ENCODE data around the gene PPP6R3. TPM values are rescaled to one million over a fixed set of nuclear protein-coding genes. Genes with fewer than 3 reads are reported as not detected.
"Not testable (repeated sequence)": the region's sequence is repeated elsewhere in the genome, so short reads cannot be mapped to it uniquely, and the experiment has no call there.

PPP6R3 gene
- total RNA-seq, 2 experiments from 2014 or later = 84.7 to 87.0 TPM

DNA sequence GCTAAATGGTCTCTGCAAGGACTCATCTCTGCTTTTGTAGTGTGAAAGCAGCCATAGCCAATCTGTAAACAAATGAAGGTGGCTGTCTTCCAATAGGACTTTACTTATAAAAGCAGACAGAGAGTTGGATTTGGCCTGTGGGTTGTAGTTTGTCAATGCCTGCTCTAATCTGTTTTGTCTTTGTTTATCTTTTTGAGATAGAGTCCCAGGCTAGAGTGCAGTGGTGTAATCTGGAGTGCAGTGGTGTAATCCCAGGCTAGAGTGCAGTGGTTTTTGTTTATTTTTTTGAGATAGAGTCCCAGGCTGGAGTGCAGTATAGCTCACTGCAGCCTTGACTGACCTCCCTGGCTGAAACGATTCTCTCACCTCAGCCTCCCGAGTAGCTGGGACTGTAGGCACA lies 8.6 kb downstream of the PPP6R3 start:
- DNase-seq = no peak
- intact Hi-C loops (cut with micrococcal nuclease) = no loop called here
- Mint-ChIP-seq H3K27ac (peak overlapping the region; percentile 90), H3K9me3 (no peaks in the 10 kb centered on the region), H3K27me3 (ENCODE audit: low read depth) (no peaks in the 10 kb centered on the region), H3K36me3 (ENCODE audit: low read depth) (peaks cover 30% of the 10 kb centered on the region), H3K4me1 (ENCODE audit: low read depth) (peaks cover 89% of the 10 kb centered on the region), H3K4me3 (no peak overlapping the region)
- CTCF ChIA-PET = interaction anchor here (0.7 kb wide), 1 partner anchor 25 kb away, joined by 5 read pairs; no protein-coding TSS in a partner anchor

DNA sequence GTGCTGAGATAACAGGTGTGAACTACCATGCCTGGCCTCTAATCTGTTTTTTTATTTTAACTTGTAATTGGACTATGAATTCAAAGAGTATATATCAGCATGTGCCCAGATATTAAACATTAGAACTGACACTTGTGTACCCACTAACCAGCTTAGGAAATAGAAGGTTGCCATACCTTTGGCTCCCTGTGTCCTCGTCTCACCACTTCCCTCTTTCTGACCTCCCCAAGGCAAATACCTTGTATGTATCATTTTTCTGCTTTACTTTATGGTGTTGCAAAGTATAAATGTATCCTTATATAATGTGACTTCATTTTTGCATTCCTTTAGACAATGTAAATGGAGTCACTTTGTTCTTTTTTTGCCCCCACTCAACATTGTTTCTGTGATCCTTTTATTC lies 9.1 kb downstream of the PPP6R3 start:
- intact Hi-C loops (cut with micrococcal nuclease) = no loop called here
- no peaks in the 10 kb centered on the region for H3K9me3 Mint-ChIP-seq
- peak overlapping the region; percentile 90 for H3K27ac Mint-ChIP-seq
- no peak for DNase-seq
- H3K4me1 Mint-ChIP-seq (ENCODE audit: low read depth) = peaks cover 87% of the 10 kb centered on the region
- H3K4me3 Mint-ChIP-seq = no peak overlapping the region
- H3K27me3 Mint-ChIP-seq (ENCODE audit: low read depth) = no peaks in the 10 kb centered on the region
- CTCF ChIA-PET = interaction anchor here (0.7 kb wide), 1 partner anchor 25 kb away, joined by 5 read pairs; no protein-coding TSS in a partner anchor
- peaks cover 32% of the 10 kb centered on the region for H3K36me3 Mint-ChIP-seq (ENCODE audit: low read depth)

- intact Hi-C loops (cut with micrococcal nuclease) = no loop called here
- Mint-ChIP-seq H3K9me3 (peaks cover 1% of the 10 kb centered on the region), H3K27ac (peak overlapping the region; percentile 90), H3K4me1 (ENCODE audit: low read depth) (peaks cover 81% of the 10 kb centered on the region), H3K4me3 (no peak overlapping the region), H3K27me3 (ENCODE audit: low read depth) (no peaks in the 10 kb centered on the region), H3K36me3 (ENCODE audit: low read depth) (peaks cover 36% of the 10 kb centered on the region)
- DNase-seq = no peak
- CTCF ChIA-PET = no interaction called here
Measured at GRCh38 chr11:68470304-68470811, 9.8 kb downstream of the PPP6R3 start.

DNA sequence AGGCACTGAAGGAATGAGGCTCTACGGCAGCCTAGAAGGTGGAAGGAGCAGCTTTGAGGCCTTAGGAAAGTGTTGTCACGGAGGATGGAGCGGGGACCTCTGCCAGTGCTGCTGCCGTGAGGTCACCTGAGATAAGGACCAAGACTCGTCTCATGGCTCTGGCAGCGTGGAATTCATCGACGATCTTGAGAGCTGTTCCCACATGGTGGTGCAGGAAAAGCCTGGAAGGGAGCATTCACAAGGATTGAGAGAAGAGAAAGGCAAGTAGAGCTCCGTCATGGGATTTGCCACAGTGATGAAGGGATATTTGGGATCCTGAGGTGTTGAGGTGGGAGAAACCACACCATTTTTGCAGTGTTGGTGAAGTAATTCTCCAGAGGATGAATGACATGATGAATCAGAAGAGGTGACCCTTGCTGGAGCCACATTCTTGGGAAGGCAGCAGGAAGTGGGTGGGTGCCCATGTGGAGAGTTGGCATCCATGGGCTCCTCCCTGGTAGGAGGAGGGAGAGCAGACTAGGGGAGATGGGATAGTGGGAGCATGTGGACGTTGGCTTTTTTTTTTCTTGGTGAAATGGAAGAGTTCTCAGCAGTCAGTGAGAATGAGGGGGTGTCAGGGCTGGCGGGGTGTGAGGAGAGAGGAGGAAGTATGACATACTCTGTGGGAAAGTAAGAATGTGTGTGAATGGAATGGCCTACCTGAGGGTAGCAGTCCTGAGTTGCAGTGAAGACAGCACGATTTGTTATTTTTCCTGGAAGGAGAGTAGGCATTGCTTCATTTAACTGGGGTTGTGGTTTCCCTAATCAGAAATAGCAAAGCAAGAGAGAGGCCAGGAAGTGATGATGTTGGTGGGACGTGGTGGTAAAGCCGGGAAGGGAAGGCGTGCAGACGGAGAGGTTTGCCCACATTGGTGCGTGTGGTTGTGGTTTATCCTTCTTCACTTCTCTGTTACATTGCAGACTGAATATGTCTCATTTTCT lies 11.1 kb downstream of the PPP6R3 start:
- Mint-ChIP-seq H3K36me3 (ENCODE audit: low read depth) (peaks cover 34% of the 10 kb centered on the region), H3K9me3 (peaks cover 1% of the 10 kb centered on the region), H3K27ac (peak overlapping the region; percentile 90), H3K4me1 (ENCODE audit: low read depth) (peaks cover 73% of the 10 kb centered on the region), H3K27me3 (ENCODE audit: low read depth) (no peaks in the 10 kb centered on the region), H3K4me3 (peak overlapping the region; percentile 57)
- intact Hi-C loops (cut with micrococcal nuclease) = loop anchor here (1.0 kb wide), 1 partner anchor 11 kb away; the partner anchor contains the start of gene PPP6R3
- peak; percentile 85 for DNase-seq
- CTCF ChIA-PET = interaction anchor here (0.6 kb wide), 1 partner anchor 49 kb away, joined by 3 read pairs; no protein-coding TSS in a partner anchor

- Mint-ChIP-seq H3K27ac (peak overlapping the region; percentile 90), H3K4me3 (no peak overlapping the region), H3K27me3 (ENCODE audit: low read depth) (no peaks in the 10 kb centered on the region), H3K9me3 (peaks cover 1% of the 10 kb centered on the region), H3K36me3 (ENCODE audit: low read depth) (peaks cover 41% of the 10 kb centered on the region), H3K4me1 (ENCODE audit: low read depth) (peaks cover 74% of the 10 kb centered on the region)
- intact Hi-C loops (cut with micrococcal nuclease) = loop anchor here (1.0 kb wide), 1 partner anchor 12 kb away; the partner anchor contains the start of gene PPP6R3
- no peak for DNase-seq
- CTCF ChIA-PET = no interaction called here
Measured at GRCh38 chr11:68472778-68473177, 12.2 kb downstream of the PPP6R3 start.

- intact Hi-C loops (cut with micrococcal nuclease) = no loop called here
- Mint-ChIP-seq H3K9me3 (peaks cover 1% of the 10 kb centered on the region), H3K36me3 (ENCODE audit: low read depth) (peaks cover 42% of the 10 kb centered on the region), H3K27me3 (ENCODE audit: low read depth) (no peaks in the 10 kb centered on the region), H3K4me3 (no peak overlapping the region), H3K27ac (peak overlapping the region; percentile 90), H3K4me1 (ENCODE audit: low read depth) (peaks cover 72% of the 10 kb centered on the region)
- no peak for DNase-seq
- CTCF ChIA-PET = interaction anchor here (1.0 kb wide), 1 partner anchor 19 kb away, joined by 6 read pairs; no protein-coding TSS in a partner anchor
Measured at GRCh38 chr11:68473693-68474092, 13.1 kb downstream of the PPP6R3 start.

DNA sequence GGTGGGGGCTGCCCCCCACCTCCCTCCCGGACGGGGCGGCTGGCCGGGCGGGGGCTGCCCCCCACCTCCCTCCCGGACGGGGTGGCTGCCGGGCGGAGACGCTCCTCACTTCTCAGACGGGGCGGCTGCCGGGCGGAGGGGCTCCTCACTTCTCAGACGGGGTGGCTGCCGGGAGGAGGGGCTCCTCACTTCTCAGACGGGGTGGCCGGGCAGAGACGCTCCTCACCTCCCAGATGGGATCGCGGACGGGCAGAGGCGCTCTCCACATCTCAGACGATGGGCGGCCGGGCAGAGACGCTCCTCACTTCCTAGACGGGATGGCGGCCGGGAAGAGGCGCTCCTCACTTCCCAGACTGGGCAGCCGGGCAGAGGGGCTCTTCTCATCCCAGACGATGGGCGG lies 15.1 kb downstream of the PPP6R3 start:
- intact Hi-C loops (cut with micrococcal nuclease); H3K4me3 Mint-ChIP-seq; H3K27ac Mint-ChIP-seq; H3K9me3 Mint-ChIP-seq; DNase-seq; CTCF ChIA-PET; H3K27me3 Mint-ChIP-seq (ENCODE audit: low read depth): not testable (repeated sequence)
- peaks cover 49% of the 10 kb centered on the region for H3K36me3 Mint-ChIP-seq (ENCODE audit: low read depth)
- peaks cover 69% of the 10 kb centered on the region for H3K4me1 Mint-ChIP-seq (ENCODE audit: low read depth)

DNA sequence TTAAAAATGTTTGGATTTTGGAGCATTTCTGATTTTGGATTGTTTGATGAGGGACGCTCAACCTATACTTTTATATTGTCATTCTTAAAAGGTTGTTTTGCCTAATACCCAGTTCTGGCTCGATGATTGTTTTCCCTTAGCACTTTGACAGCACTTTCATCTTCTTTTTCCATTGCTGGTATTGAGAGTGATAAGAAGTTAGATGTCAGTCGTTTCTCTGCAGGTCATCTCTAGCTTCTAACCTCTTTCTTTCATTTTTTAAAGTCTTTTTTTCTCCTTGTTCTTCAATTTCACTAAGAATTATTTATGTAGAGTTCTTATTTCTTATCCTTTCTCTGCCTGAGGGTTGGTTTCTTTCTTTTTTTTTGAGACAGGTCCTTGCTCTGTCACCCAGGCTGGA lies 18.8 kb downstream of the PPP6R3 start:
- CTCF ChIA-PET = no interaction called here
- H3K27ac Mint-ChIP-seq = no peak overlapping the region

GRCh38 chr11:68480193-68480592 lies 19.6 kb downstream of the PPP6R3 start:
- DNase-seq = no peak
- peaks cover 68% of the 10 kb centered on the region for H3K4me1 Mint-ChIP-seq (ENCODE audit: low read depth)
- CTCF ChIA-PET = no interaction called here
- peaks cover 33% of the 10 kb centered on the region for H3K36me3 Mint-ChIP-seq (ENCODE audit: low read depth)
- no peak overlapping the region for H3K27ac Mint-ChIP-seq
- H3K27me3 Mint-ChIP-seq (ENCODE audit: low read depth) = no peaks in the 10 kb centered on the region
- intact Hi-C loops (cut with micrococcal nuclease) = no loop called here
- H3K9me3 Mint-ChIP-seq = peaks cover 3% of the 10 kb centered on the region
- H3K4me3 Mint-ChIP-seq = no peak overlapping the region

More for the DNA sequence above, 18.8 kb downstream of the PPP6R3 start:
- H3K4me1 Mint-ChIP-seq (ENCODE audit: low read depth) = peaks cover 65% of the 10 kb centered on the region
- H3K4me3 Mint-ChIP-seq = no peak overlapping the region
- no peak for DNase-seq
- H3K27me3 Mint-ChIP-seq (ENCODE audit: low read depth) = no peaks in the 10 kb centered on the region
- peaks cover 35% of the 10 kb centered on the region for H3K36me3 Mint-ChIP-seq (ENCODE audit: low read depth)
- intact Hi-C loops (cut with micrococcal nuclease) = no loop called here
- peaks cover 5% of the 10 kb centered on the region for H3K9me3 Mint-ChIP-seq

GRCh38 chr11:68480852-68481510 lies 20.4 kb downstream of the PPP6R3 start:
- no peak for DNase-seq
- CTCF ChIA-PET = no interaction called here
- H3K4me3 Mint-ChIP-seq = no peak overlapping the region
- intact Hi-C loops (cut with micrococcal nuclease) = no loop called here
- peaks cover 71% of the 10 kb centered on the region for H3K4me1 Mint-ChIP-seq (ENCODE audit: low read depth)
- no peaks in the 10 kb centered on the region for H3K27me3 Mint-ChIP-seq (ENCODE audit: low read depth)
- H3K36me3 Mint-ChIP-seq (ENCODE audit: low read depth) = peaks cover 31% of the 10 kb centered on the region
- no peak overlapping the region for H3K27ac Mint-ChIP-seq
- peaks cover 3% of the 10 kb centered on the region for H3K9me3 Mint-ChIP-seq

GRCh38 chr11:68481579-68482240 lies 21.2 kb downstream of the PPP6R3 start:
- no peak overlapping the region for H3K27ac Mint-ChIP-seq
- peaks cover 77% of the 10 kb centered on the region for H3K4me1 Mint-ChIP-seq (ENCODE audit: low read depth)
- no peaks in the 10 kb centered on the region for H3K27me3 Mint-ChIP-seq (ENCODE audit: low read depth)
- H3K36me3 Mint-ChIP-seq (ENCODE audit: low read depth) = peaks cover 31% of the 10 kb centered on the region
- H3K4me3 Mint-ChIP-seq = no peak overlapping the region
- DNase-seq = no peak
- CTCF ChIA-PET = interaction anchor here (0.6 kb wide), 1 partner anchor 47 kb away, joined by 3 read pairs; no protein-coding TSS in a partner anchor
- H3K9me3 Mint-ChIP-seq = peaks cover 3% of the 10 kb centered on the region
- intact Hi-C loops (cut with micrococcal nuclease) = no loop called here

- intact Hi-C loops (cut with micrococcal nuclease) = no loop called here
- Mint-ChIP-seq H3K27me3 (ENCODE audit: low read depth) (no peaks in the 10 kb centered on the region), H3K4me1 (ENCODE audit: low read depth) (peaks cover 68% of the 10 kb centered on the region), H3K27ac (no peak overlapping the region), H3K4me3 (no peak overlapping the region), H3K36me3 (ENCODE audit: low read depth) (peaks cover 13% of the 10 kb centered on the region), H3K9me3 (no peaks in the 10 kb centered on the region)
- DNase-seq = no peak
- CTCF ChIA-PET = interaction anchor here (0.5 to 0.9 kb wide), 3 partner anchors 27 to 36 kb away, joined by 3 to 4 read pairs (median 3); no protein-coding TSS in a partner anchor
Measured at GRCh38 chr11:68488623-68489022, 28.1 kb downstream of the PPP6R3 start.

Data from activated naive CD4-positive, alpha-beta T cell treated with anti-CD3 and anti-CD28 coated beads for 36 hours (primary cell).